Myometrial cell (primary cell): Measurements from ENCODE around the gene CAMK1G. TPM values are rescaled to one million over a fixed set of nuclear protein-coding genes. Genes with fewer than 3 reads are reported as not detected.

ENCODE experiments used
- total RNA-seq: library from RNA; depleted of rRNA; stranded (reverse); fragments of >200 nt; gene quantifications from 2 replicates; pipeline ENCODE4 v1.2.3, GENCODE V29; 2015

The CAMK1G gene
- 7.1 and 15.9 TPM in 2 replicates for total RNA-seq

DNA sequence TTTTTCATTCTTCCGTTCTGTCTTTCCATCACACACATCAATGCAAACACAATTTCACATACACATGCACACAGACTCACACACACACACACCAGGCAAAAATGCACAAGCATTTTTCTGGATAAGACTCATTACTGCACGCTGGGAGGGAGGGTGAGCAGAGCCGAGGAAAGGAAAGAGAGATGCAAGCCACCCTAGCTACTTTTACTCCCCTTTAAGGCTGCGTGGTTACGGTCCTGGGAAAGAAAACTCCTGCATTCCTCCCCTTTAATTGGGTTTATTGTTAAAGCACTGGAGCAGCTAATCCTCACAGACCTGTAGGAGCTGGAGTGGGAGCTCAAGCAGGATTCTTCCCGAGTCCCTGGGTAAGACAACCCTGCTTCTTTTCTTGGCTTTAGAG lies at the start of gene CAMK1G:
Gene CAMK1G, plus strand, starts transcription at position 307 of the 400 bp plus-strand sequence. CDS start 11,270 bp downstream, outside the sequence.

DNA sequence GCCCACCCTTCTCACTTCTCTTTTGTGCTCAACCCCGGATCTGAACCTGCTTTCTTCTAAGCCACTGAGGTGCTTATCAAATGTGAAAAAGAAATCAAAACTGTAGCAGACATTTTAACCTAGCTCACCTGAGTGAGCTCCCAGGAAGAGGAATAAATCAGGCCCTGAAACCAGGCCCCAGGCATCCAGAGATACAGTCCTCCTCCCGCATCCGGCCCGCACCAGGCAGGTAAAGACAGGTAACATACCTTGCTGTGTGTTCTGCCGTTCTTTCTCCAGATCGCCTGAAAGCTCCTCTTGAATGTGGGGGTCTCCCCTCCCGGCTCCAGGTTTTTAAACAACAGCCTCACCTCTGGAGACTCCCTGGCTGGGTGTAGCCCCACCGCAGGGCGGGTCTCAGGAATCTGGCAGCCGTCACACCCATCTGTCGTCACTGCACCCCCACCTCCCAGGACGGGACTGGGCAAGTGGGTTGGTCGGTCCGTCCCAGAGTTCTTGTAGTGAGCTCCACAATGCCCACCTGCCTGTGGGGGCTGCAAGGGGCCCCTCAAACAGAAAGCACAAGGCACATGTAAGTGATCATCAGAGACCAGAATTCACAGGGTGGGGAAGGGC lies 68.7 kb downstream of the CAMK1G start, which contains the start of gene LAMB3:
Gene LAMB3, minus strand, starts transcription at position 305 of the 615 bp plus-strand sequence. CDS start 1,481 bp downstream, outside the sequence.

Other genes with a start within 250 kb of the CAMK1G start
- gene LAMB3, start 68.7 kb downstream of the CAMK1G start, total RNA-seq: 10.4 and 12.6 TPM in 2 replicates
- gene G0S2, start 91.7 kb downstream of the CAMK1G start, total RNA-seq: 57.6 and 76.7 TPM in 2 replicates
- 155 and 182 TPM in 2 replicates for gene HSD11B1, start 121.1 kb downstream of the CAMK1G start, total RNA-seq
- gene TRAF3IP3, start 172.3 kb downstream of the CAMK1G start, total RNA-seq: not detected in 2 replicates
- gene C1orf74, start 200.8 kb downstream of the CAMK1G start, total RNA-seq: 3.0 and 4.3 TPM in 2 replicates
- gene IRF6, start 222.4 kb downstream of the CAMK1G start, total RNA-seq: 0.18 TPM in 1 of 2 replicates, not detected in the other
- gene UTP25, start 244.3 kb downstream of the CAMK1G start, total RNA-seq: 3.7 and 4.3 TPM in 2 replicates